H9 (cell line): Measurements from ENCODE around the gene KCNK13. TPM values are rescaled to one million over a fixed set of nuclear protein-coding genes. Genes with fewer than 3 reads are reported as not detected.

ENCODE experiments used
- DNase-seq: peaks from one replicate; pipeline ENCODE4 v3.0.0-alpha.2; 2017
- H2AFZ ChIP-seq: one replicate; pipeline ENCODE4 v1.6.1; 2013; ENCODE audit warnings: mild to moderate bottlenecking, low read length, control low read depth, moderate library complexity
- H2AK5ac ChIP-seq: 2 replicates; pipeline ENCODE4 v1.6.1; 2013; ENCODE audit warnings: low read length, control low read depth, mixed read lengths; ENCODE audit not compliant: insufficient read length
- H2BK120ac ChIP-seq: one replicate; pipeline ENCODE4 v1.6.1; 2013; ENCODE audit warnings: low read depth, mild to moderate bottlenecking, low read length, control low read depth, inconsistent platforms; ENCODE audit not compliant: poor library complexity, severe bottlenecking
- H2BK12ac ChIP-seq: 2 replicates; pipeline ENCODE4 v1.6.1; 2013; ENCODE audit warnings: low read length, control low read depth, mixed read lengths, low read depth; ENCODE audit not compliant: insufficient read length
- H2BK15ac ChIP-seq: 2 replicates; pipeline ENCODE4 v1.6.1; 2013; ENCODE audit warnings: low read depth, low read length, control low read depth
- H2BK20ac ChIP-seq: one replicate; pipeline ENCODE4 v1.6.1; 2013; ENCODE audit warnings: low read depth, mild to moderate bottlenecking, low read length, control low read depth, inconsistent platforms; ENCODE audit not compliant: poor library complexity, severe bottlenecking
- H2BK5ac ChIP-seq: 2 replicates; pipeline ENCODE4 v1.6.1; 2013; ENCODE audit warnings: low read length, control low read depth, mixed read lengths; ENCODE audit not compliant: insufficient read length
- H3K14ac ChIP-seq: 2 replicates; pipeline ENCODE4 v1.6.1; 2013; ENCODE audit warnings: low read length, control low read depth; ENCODE audit not compliant: insufficient read depth
- H3K18ac ChIP-seq: 2 replicates; pipeline ENCODE4 v1.6.1; 2013; ENCODE audit warnings: low read depth, mild to moderate bottlenecking, mixed read lengths, low read length, control low read depth; ENCODE audit not compliant: insufficient read length
- H3K23ac ChIP-seq: 2 replicates; pipeline ENCODE4 v1.6.1; 2013; ENCODE audit warnings: low read length, control low read depth, mixed read lengths, low read depth; ENCODE audit not compliant: insufficient read length
- H3K23me2 ChIP-seq: 2 replicates; pipeline ENCODE4 v1.6.1; 2013; ENCODE audit warnings: low read depth, mild to moderate bottlenecking, mixed read lengths, low read length, control low read depth; ENCODE audit not compliant: insufficient read length, poor library complexity, severe bottlenecking
- H3K27ac ChIP-seq: 2 replicates; pipeline ENCODE4 v1.5.1; 2013; ENCODE audit warnings: low read length, control low read depth, mixed read lengths, low read depth; ENCODE audit not compliant: insufficient read length
- H3K27me3 ChIP-seq: 2 replicates; pipeline ENCODE4 v1.6.1; 2013; ENCODE audit warnings: low read length, control low read depth, inconsistent platforms; ENCODE audit not compliant: insufficient read depth
- H3K4ac ChIP-seq: 2 replicates; pipeline ENCODE4 v1.6.1; 2013; ENCODE audit warnings: low read depth, mild to moderate bottlenecking, control low read depth, inconsistent platforms, low read length, moderate library complexity
- H3K4me1 ChIP-seq: 2 replicates; pipeline ENCODE4 v1.6.1; 2013; ENCODE audit warnings: low read length, control low read depth, inconsistent platforms; ENCODE audit not compliant: insufficient read depth
- H3K4me2 ChIP-seq: 2 replicates; pipeline ENCODE4 v1.6.1; 2013; ENCODE audit warnings: low read length, control low read depth, mixed read lengths; ENCODE audit not compliant: insufficient read length, insufficient read depth
- H3K56ac ChIP-seq: 2 replicates; pipeline ENCODE4 v1.6.1; 2013; ENCODE audit warnings: low read depth, mild to moderate bottlenecking, mixed read lengths, low read length, control low read depth; ENCODE audit not compliant: insufficient read length
- H3K79me1 ChIP-seq: 2 replicates; pipeline ENCODE4 v1.6.1; 2013; ENCODE audit warnings: low read depth, mild to moderate bottlenecking, moderate library complexity, low read length, control low read depth, inconsistent platforms; ENCODE audit not compliant: insufficient read depth, poor library complexity, severe bottlenecking
- H3K79me2 ChIP-seq: 2 replicates; pipeline ENCODE4 v1.6.1; 2013; ENCODE audit warnings: low read length, control low read depth, inconsistent platforms; ENCODE audit not compliant: insufficient read depth
- H3K9ac ChIP-seq: 2 replicates; pipeline ENCODE4 v1.6.1; 2013; ENCODE audit warnings: low read length, control low read depth, mixed read lengths; ENCODE audit not compliant: insufficient read length; ENCODE audit errors: extremely low read depth
- H3K9me3 ChIP-seq: one replicate; pipeline ENCODE4 v1.6.1; 2013; ENCODE audit warnings: low read depth, low read length, inconsistent platforms; ENCODE audit not compliant: control insufficient read depth
- H3T11ph ChIP-seq: one replicate; pipeline ENCODE4 v1.6.1; 2013; ENCODE audit warnings: mild to moderate bottlenecking, low read length, control low read depth, inconsistent platforms
- H4K20me1 ChIP-seq: one replicate; pipeline ENCODE4 v1.6.1; 2013; ENCODE audit not compliant: control insufficient read depth, insufficient read length, insufficient read depth
- H4K5ac ChIP-seq: 2 replicates; pipeline ENCODE4 v1.6.1; 2013; ENCODE audit warnings: low read depth, mild to moderate bottlenecking, mixed read lengths, low read length, control low read depth; ENCODE audit not compliant: insufficient read length
- H4K8ac ChIP-seq: replicated peaks from 2 replicates; pipeline ENCODE4 v1.6.1; 2013; ENCODE audit warnings: low read length, control low read depth, mixed read lengths, low read depth; ENCODE audit not compliant: insufficient read length
- H4K91ac ChIP-seq: 2 replicates; pipeline ENCODE4 v1.6.1; 2013; ENCODE audit warnings: low read depth, mild to moderate bottlenecking, moderate library complexity, mixed read lengths, low read length, control low read depth; ENCODE audit not compliant: insufficient read length
- H3K27ac Mint-ChIP-seq, 3 experiments: 2 replicates in 2 of 3; 3 replicates in 1 of 3; pipeline ENCODE4 v1.8.0; 2020 to 2021; ENCODE audit warnings: mixed read lengths in 3 of 3, mild to moderate bottlenecking in 1 of 3, moderate library complexity in 1 of 3
- H3K27me3 Mint-ChIP-seq: 2 replicates; pipeline ENCODE4 v1.8.0; 2021; ENCODE audit warnings: low read depth, mild to moderate bottlenecking, moderate library complexity, mixed read lengths
- H3K36me3 Mint-ChIP-seq, 3 experiments: 2 replicates in 2 of 3; 3 replicates in 1 of 3; pipeline ENCODE4 v1.8.0; 2020 to 2021; ENCODE audit warnings: low read depth in 3 of 3, mixed read lengths in 3 of 3; ENCODE audit not compliant: insufficient read depth in 1 of 3
- H3K4me1 Mint-ChIP-seq, 2 experiments: 2 replicates each; pipeline ENCODE4 v1.8.0; 2020; ENCODE audit warnings: mixed read lengths in 2 of 2
- H3K4me3 Mint-ChIP-seq, 2 experiments: 2 replicates in 1 of 2; 3 replicates in 1 of 2; pipeline ENCODE4 v1.8.0; 2020 to 2021; ENCODE audit warnings: mild to moderate bottlenecking in 2 of 2, mixed read lengths in 2 of 2, moderate library complexity in 1 of 2
- H3K9me3 Mint-ChIP-seq, 2 experiments: 2 replicates in 1 of 2; 3 replicates in 1 of 2; pipeline ENCODE4 v1.8.0; 2020; ENCODE audit warnings: mild to moderate bottlenecking in 2 of 2, mixed read lengths in 2 of 2, moderate library complexity in 1 of 2
- CTCF ChIP-seq: fragments of 200-600 bp; sonication (generic); conservative IDR thresholded peaks from 3 replicates; pipeline ENCODE4 v1.8.0; 2021; ENCODE audit warnings: antibody characterized with exemption, mild to moderate bottlenecking
- WGBS: extraction: QIAGEN DNeasy Blood & Tissue Kit; methylation state at CpG from one replicate; pipeline ENCODE4 v1.1.7; 2013; ENCODE audit warnings: missing lambda C conversion rate, low lambda C conversion rate, mixed read lengths; ENCODE audit not compliant: insufficient read length; ENCODE audit errors: extremely low coverage; 5-methylcytosine and 5-hydroxymethylcytosine counted together
- total RNA-seq: library from RNA; stranded (reverse); gene quantifications from 2 replicates; pipeline ENCODE4 v1.2.1, GENCODE V29; 2021

KCNK13 gene
- total RNA-seq, 1 experiment from 2014 or later, result 0.39 TPM

GRCh38 chr14:90050271-90050670 is 11.5 kb upstream of the KCNK13 start:
- no peak overlapping the region for H3K4me3 Mint-ChIP-seq
- Histone ChIP-seq H2BK15ac (no peak overlapping the region), H3K79me2 (no peaks in the 10 kb centered on the region)

More at GRCh38 chr14:90050271-90050670, 11.5 kb upstream of the KCNK13 start:
- Histone ChIP-seq H4K8ac (no peak overlapping the region), H3K56ac (no peak overlapping the region), H3K27me3 (no peaks in the 10 kb centered on the region; the same call in 1 of the 2 replicates), H3K18ac (no peak overlapping the region), H2BK120ac (no peak overlapping the region), H3T11ph (no peak overlapping the region), H3K27ac (no peak overlapping the region), H3K4me2 (no peak overlapping the region), H3K4me1 (no peaks in the 10 kb centered on the region), H2AK5ac (no peak overlapping the region), H3K23ac (no peak overlapping the region), H3K79me1 (no peaks in the 10 kb centered on the region), H2AFZ (no peak overlapping the region), H3K9ac (no peak overlapping the region), H3K23me2 (no peaks in the 10 kb centered on the region), H2BK20ac (no peak overlapping the region), H4K91ac (no peak overlapping the region), H3K4ac (no peak overlapping the region), H3K14ac (no peak overlapping the region), H3K9me3 (no peaks in the 10 kb centered on the region), H2BK5ac (no peak overlapping the region), H4K5ac (no peak overlapping the region), H4K20me1 (no peaks in the 10 kb centered on the region), H2BK12ac (no peak overlapping the region)
- H3K27ac Mint-ChIP-seq, result no peak overlapping the region
- H3K27me3 Mint-ChIP-seq, result peaks cover 8% of the 10 kb centered on the region
- H3K36me3 Mint-ChIP-seq, result no peaks in the 10 kb centered on the region
- H3K4me1 Mint-ChIP-seq, result peaks cover 4 to 5% of the 10 kb centered on the region in 2 experiments; a peak in 3 of 4 replicates
- DNase-seq, result no peak
- WGBS, result no CpG with 5 or more reads among the region's 4 CpGs
- no peak for TF ChIP-seq CTCF
- H3K9me3 Mint-ChIP-seq, result no peaks in the 10 kb centered on the region
